Fibroblast of the aortic adventitia (primary cell): ENCODE data around the gene FBXL17. TPM values are rescaled to one million over a fixed set of nuclear protein-coding genes. Genes with fewer than 3 reads are reported as not detected.

Experiments
- DNase-seq: peaks from one replicate; pipeline ENCODE4 v3.0.0-alpha.2; 2010; ENCODE audit warnings: low read depth
- H3K4me3 ChIP-seq: 2 replicates; pipeline ENCODE4 v1.5.1; 2011; ENCODE audit warnings: low read depth, mild to moderate bottlenecking, control low read depth, low read length, moderate library complexity
- total RNA-seq: library from RNA; depleted of rRNA; stranded (reverse); fragments of >200 nt; gene quantifications from 2 replicates; pipeline ENCODE4 v1.2.3, GENCODE V29; 2012; ENCODE audit warnings: low replicate concordance
- TF ChIP-seq, protein P1 (sequence below): IDR thresholded peaks from 2 replicates; pipeline ENCODE4 v1.5.1; 2011; ENCODE audit warnings: mild to moderate bottlenecking, low read length, control low read depth, inconsistent platforms; ENCODE audit not compliant: insufficient read depth

The FBXL17 gene
- total RNA-seq, 1 donor = 19.7 TPM

DNA sequence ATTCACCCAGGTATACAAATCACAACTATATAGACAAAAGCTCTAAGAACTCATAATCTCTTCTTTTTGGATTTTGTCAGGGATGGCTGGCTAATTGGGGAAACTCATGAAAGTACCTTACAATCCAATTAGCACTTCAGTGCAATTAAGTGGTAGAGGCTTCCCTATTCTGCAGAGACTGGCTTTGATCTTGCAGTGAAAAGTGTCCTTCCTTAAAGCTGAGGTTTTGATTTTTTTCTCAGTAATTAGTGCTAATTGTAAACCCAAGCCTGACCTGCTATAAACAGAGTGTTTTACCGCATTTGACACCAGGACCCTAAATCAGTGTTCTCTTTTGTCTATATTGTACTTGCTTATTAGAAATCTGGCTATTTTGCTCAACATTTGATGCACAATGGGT lies 417.2 kb downstream of the FBXL17 start:
- TF ChIP-seq, protein P1, sequence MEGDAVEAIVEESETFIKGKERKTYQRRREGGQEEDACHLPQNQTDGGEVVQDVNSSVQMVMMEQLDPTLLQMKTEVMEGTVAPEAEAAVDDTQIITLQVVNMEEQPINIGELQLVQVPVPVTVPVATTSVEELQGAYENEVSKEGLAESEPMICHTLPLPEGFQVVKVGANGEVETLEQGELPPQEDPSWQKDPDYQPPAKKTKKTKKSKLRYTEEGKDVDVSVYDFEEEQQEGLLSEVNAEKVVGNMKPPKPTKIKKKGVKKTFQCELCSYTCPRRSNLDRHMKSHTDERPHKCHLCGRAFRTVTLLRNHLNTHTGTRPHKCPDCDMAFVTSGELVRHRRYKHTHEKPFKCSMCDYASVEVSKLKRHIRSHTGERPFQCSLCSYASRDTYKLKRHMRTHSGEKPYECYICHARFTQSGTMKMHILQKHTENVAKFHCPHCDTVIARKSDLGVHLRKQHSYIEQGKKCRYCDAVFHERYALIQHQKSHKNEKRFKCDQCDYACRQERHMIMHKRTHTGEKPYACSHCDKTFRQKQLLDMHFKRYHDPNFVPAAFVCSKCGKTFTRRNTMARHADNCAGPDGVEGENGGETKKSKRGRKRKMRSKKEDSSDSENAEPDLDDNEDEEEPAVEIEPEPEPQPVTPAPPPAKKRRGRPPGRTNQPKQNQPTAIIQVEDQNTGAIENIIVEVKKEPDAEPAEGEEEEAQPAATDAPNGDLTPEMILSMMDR = no peak
- no peak overlapping the region for H3K4me3 ChIP-seq
- no peak for DNase-seq

- TF ChIP-seq, protein P1 = no peak
These were observed 422.2 kb downstream of the FBXL17 start for GRCh38 chr5:107959573-107960279.

DNA sequence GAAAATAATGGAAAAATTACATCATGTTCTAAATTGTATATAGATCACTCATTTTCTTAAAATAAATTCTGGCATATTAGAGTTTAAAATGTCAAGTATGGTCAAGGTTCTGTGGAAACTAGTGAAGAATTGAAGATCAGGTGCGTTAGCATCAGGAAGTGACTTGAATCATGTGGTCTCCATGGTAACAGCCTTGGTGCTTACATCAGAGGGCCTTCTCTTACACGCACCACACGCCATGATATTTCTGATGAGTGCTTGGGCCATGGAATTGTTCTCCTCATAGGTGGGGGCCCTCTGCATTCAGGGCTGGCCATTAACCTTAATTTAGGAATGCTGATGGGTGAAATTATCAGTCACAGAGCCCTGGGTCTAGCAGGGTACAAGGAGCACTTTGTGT lies 423.0 kb downstream of the FBXL17 start:
- TF ChIP-seq, protein P1 = no peak
- H3K4me3 ChIP-seq = no peak overlapping the region
- no peak for DNase-seq

More at GRCh38 chr5:107959573-107960279, 422.2 kb downstream of the FBXL17 start:
- no peak overlapping the region for H3K4me3 ChIP-seq
- DNase-seq = no peak

- no peak overlapping the region for H3K4me3 ChIP-seq
- DNase-seq = no peak
- TF ChIP-seq, protein P1 = no peak
These were observed 423.5 kb downstream of the FBXL17 start for GRCh38 chr5:107958432-107958831.

- no peak overlapping the region for H3K4me3 ChIP-seq
- TF ChIP-seq, protein P1 = no peak
- no peak for DNase-seq
These were observed 424.8 kb downstream of the FBXL17 start for GRCh38 chr5:107957051-107957450.

DNA sequence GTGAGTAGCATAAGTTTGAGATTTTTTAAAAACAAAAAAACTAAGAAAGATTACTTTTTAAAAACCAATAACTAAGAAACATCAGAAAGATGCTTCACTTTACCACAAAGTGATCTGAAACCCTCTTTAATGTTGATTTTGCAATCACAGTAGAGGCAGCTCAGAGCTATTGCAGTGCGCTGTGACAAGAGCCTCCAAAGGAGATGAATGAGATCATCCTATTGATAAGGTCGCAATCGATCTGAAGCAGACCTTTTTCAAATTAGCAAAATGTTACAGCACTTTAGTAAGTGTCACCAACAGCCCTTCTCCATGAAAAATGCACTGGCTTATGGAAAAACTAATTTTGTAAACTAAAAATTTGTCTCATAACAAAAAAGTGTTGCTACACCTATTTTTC lies 426.6 kb downstream of the FBXL17 start:
- DNase-seq = no peak
- TF ChIP-seq, protein P1 = no peak
- H3K4me3 ChIP-seq = no peak overlapping the region

- DNase-seq = no peak
- H3K4me3 ChIP-seq = no peak overlapping the region
- TF ChIP-seq, protein P1 = no peak
These were observed 427.6 kb downstream of the FBXL17 start for GRCh38 chr5:107954254-107954653.
